ENCODE results near the gene GFRA1.

GFRA1 gene

DNA sequence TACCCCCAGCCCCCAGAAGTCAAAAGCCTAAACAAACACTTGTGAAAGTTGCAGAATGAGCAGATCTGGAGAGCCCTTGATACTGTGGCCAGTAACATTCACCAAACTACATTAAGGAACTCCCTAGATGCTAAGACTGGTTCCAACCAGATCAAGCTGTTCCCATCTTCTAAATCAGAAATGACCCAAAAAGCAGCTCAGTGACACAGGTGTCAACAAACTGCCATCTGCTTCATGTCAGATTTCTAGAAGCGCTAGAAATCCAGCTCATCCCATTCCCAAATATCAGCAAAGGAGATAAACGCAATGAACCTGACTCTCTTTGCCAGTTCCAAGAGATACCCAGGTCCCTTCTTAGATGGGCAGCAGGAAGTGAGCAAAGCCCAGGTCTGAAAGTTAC lies 90.6 kb downstream of the GFRA1 start (continued):
- TF ChIP-seq, protein P1, sequence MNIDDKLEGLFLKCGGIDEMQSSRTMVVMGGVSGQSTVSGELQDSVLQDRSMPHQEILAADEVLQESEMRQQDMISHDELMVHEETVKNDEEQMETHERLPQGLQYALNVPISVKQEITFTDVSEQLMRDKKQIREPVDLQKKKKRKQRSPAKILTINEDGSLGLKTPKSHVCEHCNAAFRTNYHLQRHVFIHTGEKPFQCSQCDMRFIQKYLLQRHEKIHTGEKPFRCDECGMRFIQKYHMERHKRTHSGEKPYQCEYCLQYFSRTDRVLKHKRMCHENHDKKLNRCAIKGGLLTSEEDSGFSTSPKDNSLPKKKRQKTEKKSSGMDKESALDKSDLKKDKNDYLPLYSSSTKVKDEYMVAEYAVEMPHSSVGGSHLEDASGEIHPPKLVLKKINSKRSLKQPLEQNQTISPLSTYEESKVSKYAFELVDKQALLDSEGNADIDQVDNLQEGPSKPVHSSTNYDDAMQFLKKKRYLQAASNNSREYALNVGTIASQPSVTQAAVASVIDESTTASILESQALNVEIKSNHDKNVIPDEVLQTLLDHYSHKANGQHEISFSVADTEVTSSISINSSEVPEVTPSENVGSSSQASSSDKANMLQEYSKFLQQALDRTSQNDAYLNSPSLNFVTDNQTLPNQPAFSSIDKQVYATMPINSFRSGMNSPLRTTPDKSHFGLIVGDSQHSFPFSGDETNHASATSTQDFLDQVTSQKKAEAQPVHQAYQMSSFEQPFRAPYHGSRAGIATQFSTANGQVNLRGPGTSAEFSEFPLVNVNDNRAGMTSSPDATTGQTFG (tag by site-specific recombination; IDR thresholded peaks at IDR 0.05; ENCODE audit: borderline replicate concordance) = no peak
- no peak for TF ChIP-seq ZNF777 (tag by site-specific recombination; IDR thresholded peaks at IDR 0.05; ENCODE audit: borderline replicate concordance)

DNA sequence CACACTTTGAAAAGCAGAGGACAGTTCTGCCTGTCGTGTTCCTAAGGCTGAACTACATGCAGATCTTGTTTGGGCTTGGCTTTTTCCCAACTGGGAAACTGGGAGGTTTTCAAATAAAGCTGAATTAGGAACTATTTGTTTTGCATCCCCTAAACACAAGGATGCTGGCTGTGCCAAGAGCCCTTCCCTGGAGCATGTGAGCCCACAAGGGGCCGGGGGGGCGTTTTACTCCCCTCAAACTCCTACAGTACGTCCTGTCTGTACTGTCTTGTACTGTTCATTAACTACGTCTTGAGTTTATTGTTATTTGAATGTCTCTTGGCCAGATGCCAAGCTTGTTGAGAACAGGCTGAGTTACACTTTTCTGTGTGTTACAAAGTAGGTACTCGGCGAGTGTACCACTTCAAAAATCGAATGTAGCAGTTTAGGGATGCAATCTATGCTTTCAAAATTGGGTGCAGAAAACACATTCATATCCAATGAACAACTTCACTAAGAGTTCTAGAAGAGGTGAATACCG lies 94.9 kb downstream of the GFRA1 start:
- Histone ChIP-seq H3K9me3 (ENCODE audit: control insufficient read depth, insufficient read depth, low read depth, low read length) (no peaks in the 10 kb centered on the region), H3K4me1 (ENCODE audit: control insufficient read depth, insufficient read depth, low read length) (peaks cover 6% of the 10 kb centered on the region), H3K4me3 (ENCODE audit: low read depth, low read length) (no peak overlapping the region), H3K27ac (ENCODE audit: extremely low read depth, low read depth, low read length) (no peak overlapping the region), H3K36me3 (ENCODE audit: control insufficient read depth in 2 of 2, insufficient read depth in 1 of 2, low read length in 2 of 2) (no peaks in the 10 kb centered on the region)
- TF ChIP-seq, protein P2, sequence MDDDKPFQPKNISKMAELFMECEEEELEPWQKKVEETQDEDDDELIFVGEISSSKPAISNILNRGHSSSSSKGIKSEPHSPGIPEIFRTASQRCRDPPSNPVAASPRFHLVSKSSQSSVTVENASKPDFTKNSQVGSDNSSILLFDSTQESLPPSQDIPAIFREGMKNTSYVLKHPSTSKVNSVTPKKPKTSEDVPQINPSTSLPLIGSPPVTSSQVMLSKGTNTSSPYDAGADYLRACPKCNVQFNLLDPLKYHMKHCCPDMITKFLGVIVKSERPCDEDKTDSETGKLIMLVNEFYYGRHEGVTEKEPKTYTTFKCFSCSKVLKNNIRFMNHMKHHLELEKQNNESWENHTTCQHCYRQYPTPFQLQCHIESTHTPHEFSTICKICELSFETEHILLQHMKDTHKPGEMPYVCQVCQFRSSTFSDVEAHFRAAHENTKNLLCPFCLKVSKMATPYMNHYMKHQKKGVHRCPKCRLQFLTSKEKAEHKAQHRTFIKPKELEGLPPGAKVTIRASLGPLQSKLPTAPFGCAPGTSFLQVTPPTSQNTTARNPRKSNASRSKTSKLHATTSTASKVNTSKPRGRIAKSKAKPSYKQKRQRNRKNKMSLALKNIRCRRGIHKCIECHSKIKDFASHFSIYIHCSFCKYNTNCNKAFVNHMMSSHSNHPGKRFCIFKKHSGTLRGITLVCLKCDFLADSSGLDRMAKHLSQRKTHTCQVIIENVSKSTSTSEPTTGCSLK (tag by site-specific recombination; IDR thresholded peaks at IDR 0.05) = no peak
- TF ChIP-seq HOXC10 (CRISPR knock-in tag; IDR thresholded peaks at IDR 0.05) = no peak
- TF ChIP-seq ZNF350 (tag by site-specific recombination; IDR thresholded peaks at IDR 0.05) = no peak
- TF ChIP-seq, protein P3, sequence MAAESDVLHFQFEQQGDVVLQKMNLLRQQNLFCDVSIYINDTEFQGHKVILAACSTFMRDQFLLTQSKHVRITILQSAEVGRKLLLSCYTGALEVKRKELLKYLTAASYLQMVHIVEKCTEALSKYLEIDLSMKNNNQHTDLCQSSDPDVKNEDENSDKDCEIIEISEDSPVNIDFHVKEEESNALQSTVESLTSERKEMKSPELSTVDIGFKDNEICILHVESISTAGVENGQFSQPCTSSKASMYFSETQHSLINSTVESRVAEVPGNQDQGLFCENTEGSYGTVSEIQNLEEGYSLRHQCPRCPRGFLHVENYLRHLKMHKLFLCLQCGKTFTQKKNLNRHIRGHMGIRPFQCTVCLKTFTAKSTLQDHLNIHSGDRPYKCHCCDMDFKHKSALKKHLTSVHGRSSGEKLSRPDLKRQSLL (tag by site-specific recombination; IDR thresholded peaks at IDR 0.05) = no peak
- TF ChIP-seq OVOL3 (tag by site-specific recombination; IDR thresholded peaks at IDR 0.05) = no peak
- 0 out of 2 replicates have a peak, but pooled peaks have one; percentile 23 for TF ChIP-seq WT1 (tag by site-specific recombination; IDR thresholded peaks at IDR 0.05)
- CTCF ChIA-PET = interaction anchor here (0.6 kb wide), 2 partner anchors 58 to 163 kb away, joined by 3 read pairs; no protein-coding TSS in a partner anchor
- POLR2A ChIA-PET = no interaction called here

DNA sequence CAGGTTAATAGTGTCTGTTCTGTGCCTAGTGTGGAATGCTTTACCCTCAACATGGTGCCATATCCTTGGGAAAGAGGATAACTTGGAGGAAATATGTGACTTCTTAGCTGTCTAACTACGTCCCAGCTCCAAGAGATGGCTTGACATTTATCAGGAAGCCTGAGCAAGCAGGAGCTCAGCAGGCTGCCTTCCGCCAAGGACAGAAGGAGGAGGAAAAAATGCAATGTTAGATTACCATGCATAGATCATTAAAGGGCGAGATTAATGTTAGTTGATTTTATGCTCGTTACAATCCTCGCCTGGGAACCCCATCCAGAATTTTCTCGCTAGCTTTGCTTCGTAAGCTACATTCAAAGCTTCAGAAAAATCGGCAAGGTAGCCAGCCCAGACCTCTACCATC lies 97.8 kb downstream of the GFRA1 start:
- no peaks in the 10 kb centered on the region for H3K36me3 ChIP-seq (ENCODE audit: control insufficient read depth in 2 of 2, insufficient read depth in 1 of 2, low read length in 2 of 2)
- POLR2A ChIA-PET = no interaction called here
- no peaks in the 10 kb centered on the region for H3K9me3 ChIP-seq (ENCODE audit: control insufficient read depth, insufficient read depth, low read depth, low read length)
- peaks cover 7% of the 10 kb centered on the region for H3K4me1 ChIP-seq (ENCODE audit: control insufficient read depth, insufficient read depth, low read length)
- H3K4me3 ChIP-seq (ENCODE audit: low read depth, low read length) = no peak overlapping the region
- no peak for TF ChIP-seq ZNF791 (tag by site-specific recombination; IDR thresholded peaks at IDR 0.05)
- TF ChIP-seq ZNF610 (tag by site-specific recombination; IDR thresholded peaks at IDR 0.05; ENCODE audit: borderline replicate concordance) = no peak
- TF ChIP-seq, protein P4, sequence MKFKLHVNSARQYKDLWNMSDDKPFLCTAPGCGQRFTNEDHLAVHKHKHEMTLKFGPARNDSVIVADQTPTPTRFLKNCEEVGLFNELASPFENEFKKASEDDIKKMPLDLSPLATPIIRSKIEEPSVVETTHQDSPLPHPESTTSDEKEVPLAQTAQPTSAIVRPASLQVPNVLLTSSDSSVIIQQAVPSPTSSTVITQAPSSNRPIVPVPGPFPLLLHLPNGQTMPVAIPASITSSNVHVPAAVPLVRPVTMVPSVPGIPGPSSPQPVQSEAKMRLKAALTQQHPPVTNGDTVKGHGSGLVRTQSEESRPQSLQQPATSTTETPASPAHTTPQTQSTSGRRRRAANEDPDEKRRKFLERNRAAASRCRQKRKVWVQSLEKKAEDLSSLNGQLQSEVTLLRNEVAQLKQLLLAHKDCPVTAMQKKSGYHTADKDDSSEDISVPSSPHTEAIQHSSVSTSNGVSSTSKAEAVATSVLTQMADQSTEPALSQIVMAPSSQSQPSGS (tag by site-specific recombination; IDR thresholded peaks at IDR 0.05; ENCODE audit: low read depth) = no peak
- no peak for TF ChIP-seq ZNF670 (tag by site-specific recombination; IDR thresholded peaks at IDR 0.05; ENCODE audit: low read depth)
- TF ChIP-seq, protein P5, sequence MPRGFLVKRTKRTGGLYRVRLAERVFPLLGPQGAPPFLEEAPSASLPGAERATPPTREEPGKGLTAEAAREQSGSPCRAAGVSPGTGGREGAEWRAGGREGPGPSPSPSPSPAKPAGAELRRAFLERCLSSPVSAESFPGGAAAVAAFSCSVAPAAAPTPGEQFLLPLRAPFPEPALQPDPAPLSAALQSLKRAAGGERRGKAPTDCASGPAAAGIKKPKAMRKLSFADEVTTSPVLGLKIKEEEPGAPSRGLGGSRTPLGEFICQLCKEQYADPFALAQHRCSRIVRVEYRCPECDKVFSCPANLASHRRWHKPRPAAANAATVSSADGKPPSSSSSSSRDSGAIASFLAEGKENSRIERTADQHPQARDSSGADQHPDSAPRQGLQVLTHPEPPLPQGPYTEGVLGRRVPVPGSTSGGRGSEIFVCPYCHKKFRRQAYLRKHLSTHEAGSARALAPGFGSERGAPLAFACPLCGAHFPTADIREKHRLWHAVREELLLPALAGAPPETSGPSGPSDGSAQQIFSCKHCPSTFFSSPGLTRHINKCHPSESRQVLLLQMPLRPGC (tag by site-specific recombination; IDR thresholded peaks at IDR 0.05) = no peak
- TF ChIP-seq ZIC2 (tag by site-specific recombination; IDR thresholded peaks at IDR 0.05) = no peak
- TF ChIP-seq ZNF114 (tag by site-specific recombination; IDR thresholded peaks at IDR 0.05) = no peak
- TF ChIP-seq SP7 (tag by site-specific recombination; IDR thresholded peaks at IDR 0.05) = no peak
- no peak for TF ChIP-seq YY2 (tag by site-specific recombination; IDR thresholded peaks at IDR 0.05)
- no peak for TF ChIP-seq ZNF174 (tag by site-specific recombination; IDR thresholded peaks at IDR 0.05)
- TF ChIP-seq ZNF37A (tag by site-specific recombination; IDR thresholded peaks at IDR 0.05) = no peak
- no peak for TF ChIP-seq ZNF202 (tag by site-specific recombination; IDR thresholded peaks at IDR 0.05; ENCODE audit: borderline replicate concordance)
- TF ChIP-seq ZNF629 (tag by site-specific recombination; IDR thresholded peaks at IDR 0.05) = no peak
- no peak overlapping the region for H3K27ac ChIP-seq (ENCODE audit: extremely low read depth, low read depth, low read length)
- CTCF ChIA-PET = no interaction called here

Measured in HEK293 (cell line).